Hepatocyte (in vitro differentiated cells): Measurements from ENCODE around the gene AGGF1. TPM values are rescaled to one million over a fixed set of nuclear protein-coding genes. Genes with fewer than 3 reads are reported as not detected.

Source experiments
- DNase-seq: peaks from one replicate; pipeline ENCODE4 v3.0.0-alpha.2; 2016; ENCODE audit warnings: low spot score
- H2AFZ ChIP-seq: fragments of 200-600 bp; sonication (generic); 2 replicates; pipeline ENCODE4 v1.6.0; 2016; ENCODE audit warnings: antibody characterized with exemption, mild to moderate bottlenecking
- H3K27ac ChIP-seq: fragments of 200-600 bp; sonication (generic); 2 replicates; pipeline ENCODE4 v1.5.1; 2016; ENCODE audit warnings: mild to moderate bottlenecking
- H3K27me3 ChIP-seq: fragments of 200-600 bp; sonication (generic); 2 replicates; pipeline ENCODE4 v1.6.1; 2016
- H3K36me3 ChIP-seq: fragments of 200-600 bp; sonication (generic); replicated peaks from 2 replicates; pipeline ENCODE4 v1.5.1; 2016; ENCODE audit warnings: low read depth; ENCODE audit not compliant: insufficient read depth
- H3K4me1 ChIP-seq: fragments of 200-600 bp; sonication (generic); 2 replicates; pipeline ENCODE4 v1.5.1; 2016; ENCODE audit warnings: mild to moderate bottlenecking, moderate library complexity; ENCODE audit not compliant: insufficient read depth
- H3K4me2 ChIP-seq: fragments of 200-600 bp; sonication (generic); 2 replicates; pipeline ENCODE4 v1.6.0; 2016
- H3K4me3 ChIP-seq: fragments of 200-600 bp; sonication (generic); 2 replicates; pipeline ENCODE4 v1.5.1; 2016; ENCODE audit warnings: mild to moderate bottlenecking
- H3K79me2 ChIP-seq: fragments of 200-600 bp; sonication (generic); 2 replicates; pipeline ENCODE4 v1.6.0; 2017; ENCODE audit warnings: mild to moderate bottlenecking
- H3K9me2 ChIP-seq: fragments of 200-600 bp; sonication (generic); replicated peaks from 2 replicates; pipeline ENCODE4 v1.6.0; 2017; ENCODE audit warnings: mild to moderate bottlenecking; ENCODE audit not compliant: insufficient read depth
- H3K9me3 ChIP-seq: fragments of 200-600 bp; sonication (generic); 2 replicates; pipeline ENCODE4 v1.5.1; 2016; ENCODE audit warnings: low read depth, mild to moderate bottlenecking
- H4K20me1 ChIP-seq: fragments of 200-600 bp; sonication (generic); 2 replicates; pipeline ENCODE4 v1.6.0; 2016; ENCODE audit warnings: mild to moderate bottlenecking; ENCODE audit not compliant: insufficient read depth, poor library complexity, severe bottlenecking
- CTCF ChIP-seq: fragments of 200-600 bp; sonication (generic); IDR thresholded peaks from 2 replicates; pipeline ENCODE4 v1.5.1; 2016; ENCODE audit warnings: antibody characterized with exemption, mild to moderate bottlenecking; ENCODE audit not compliant: poor library complexity
- EZH2 ChIP-seq: fragments of 200-600 bp; sonication (generic); IDR thresholded peaks from 2 replicates; pipeline ENCODE4 v1.6.1; 2016; ENCODE audit warnings: antibody characterized with exemption, mild to moderate bottlenecking, borderline replicate concordance
- EZH2phosphoT487 ChIP-seq: fragments of 200-600 bp; sonication (generic); IDR thresholded peaks from one replicate; pipeline ENCODE4 v1.6.1; 2018; ENCODE audit warnings: antibody characterized with exemption, mild to moderate bottlenecking, low read depth, moderate library complexity; ENCODE audit not compliant: unreplicated experiment, severe bottlenecking
- WGBS: methylation state at CpG from one replicate; pipeline ENCODE4 v1.1.6; 2016; ENCODE audit warnings: low lambda C conversion rate; ENCODE audit errors: missing lambda C conversion rate; 5-methylcytosine and 5-hydroxymethylcytosine counted together
- polyA plus RNA-seq: library from polyadenylated mRNA; unstranded; fragments of >200 nt; fragmentation: Nextera tagmentation; extraction: Ambion mirVana; gene quantifications from 2 replicates; pipeline ENCODE4 v1.2.1, GENCODE V29; 2016
- total RNA-seq: library from RNA; depleted of rRNA; stranded (reverse); fragments of >200 nt; gene quantifications from 2 replicates; pipeline ENCODE4 v1.2.3, GENCODE V29; 2014

Gene AGGF1
- total and polyA plus RNA-seq, 2 experiments from 2014 or later, result 17.3 to 32.0 TPM

DNA sequence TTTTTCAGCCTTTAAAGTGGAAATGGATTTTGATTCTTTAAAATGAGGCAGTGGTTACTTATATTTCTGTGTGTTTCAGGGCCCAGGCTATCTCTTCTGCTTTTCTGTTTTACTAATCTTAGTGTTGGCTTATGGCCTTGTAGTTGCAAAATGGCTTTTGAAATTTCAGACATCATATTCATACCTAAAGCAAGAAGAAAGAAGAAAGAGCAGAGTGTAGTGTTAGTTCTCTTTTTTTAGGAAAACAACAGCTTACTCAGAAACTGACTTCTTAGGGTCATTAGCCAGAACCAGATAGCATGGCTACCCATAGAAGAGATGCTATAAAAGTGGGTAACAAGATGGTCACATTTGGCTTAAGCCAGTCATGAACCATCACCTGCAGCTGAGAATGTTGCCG lies 36.0 kb downstream of the AGGF1 start:
- no peak overlapping the region for H3K4me2 ChIP-seq

GRCh38 chr5:77066823-77067442 lies 36.7 kb downstream of the AGGF1 start:
- no peaks in the 10 kb centered on the region for H3K9me2 ChIP-seq
- no peaks in the 10 kb centered on the region for H3K27me3 ChIP-seq
- WGBS, result 50% methylated on average over 1 of the region's 1 CpG
- H2AFZ ChIP-seq, result no peak overlapping the region
- H4K20me1 ChIP-seq, result no peaks in the 10 kb centered on the region
- no peaks in the 10 kb centered on the region for H3K79me2 ChIP-seq
- DNase-seq, result no peak
- H3K36me3 ChIP-seq, result peaks cover 9% of the 10 kb centered on the region
- no peak for TF ChIP-seq CTCF
- no peak for TF ChIP-seq EZH2phosphoT487
- no peak for TF ChIP-seq EZH2
- no peak overlapping the region for H3K27ac ChIP-seq
- no peak overlapping the region for H3K4me3 ChIP-seq
- no peaks in the 10 kb centered on the region for H3K9me3 ChIP-seq
- no peak overlapping the region for H3K4me2 ChIP-seq
- H3K4me1 ChIP-seq, result peaks cover 7% of the 10 kb centered on the region

More for the DNA sequence above, 36.0 kb downstream of the AGGF1 start:
- Histone ChIP-seq H3K79me2 (no peaks in the 10 kb centered on the region), H3K27me3 (no peaks in the 10 kb centered on the region), H2AFZ (no peak overlapping the region), H3K36me3 (peaks cover 9% of the 10 kb centered on the region), H3K4me3 (no peak overlapping the region), H3K9me2 (no peaks in the 10 kb centered on the region), H3K4me1 (peaks cover 9% of the 10 kb centered on the region), H3K9me3 (no peaks in the 10 kb centered on the region), H3K27ac (no peak overlapping the region), H4K20me1 (no peaks in the 10 kb centered on the region)
- TF ChIP-seq EZH2, result no peak
- TF ChIP-seq CTCF, result no peak
- no peak for TF ChIP-seq EZH2phosphoT487
- WGBS, result 96% methylated on average over 1 of the region's 1 CpG
- no peak for DNase-seq

DNA sequence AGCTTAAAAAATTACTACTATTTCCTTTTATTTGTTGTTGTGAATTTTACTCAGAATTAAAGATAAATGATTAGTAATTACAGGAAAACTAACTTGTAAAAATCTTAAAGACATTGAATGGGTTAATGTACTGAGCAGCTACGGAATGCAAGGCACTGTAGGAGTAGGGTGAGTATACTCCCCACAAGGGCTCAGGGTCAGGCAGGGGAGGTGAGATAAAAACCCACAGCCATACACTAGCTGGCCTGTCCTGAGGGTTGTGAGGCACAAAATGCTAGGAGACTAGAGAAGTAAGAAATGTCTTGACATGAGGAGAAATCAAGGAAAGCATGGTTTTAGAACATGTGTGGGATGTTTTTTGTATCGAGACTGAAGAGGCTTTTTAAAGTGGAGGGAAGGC lies 43.5 kb downstream of the AGGF1 start:
- Histone ChIP-seq H3K4me3 (no peak overlapping the region), H3K27me3 (no peaks in the 10 kb centered on the region), H3K4me1 (peaks cover 7% of the 10 kb centered on the region), H3K79me2 (peaks cover 14% of the 10 kb centered on the region), H3K4me2 (no peak overlapping the region), H3K36me3 (no peaks in the 10 kb centered on the region), H3K9me2 (no peaks in the 10 kb centered on the region), H4K20me1 (peaks cover 21% of the 10 kb centered on the region), H3K27ac (no peak overlapping the region), H2AFZ (no peak overlapping the region), H3K9me3 (no peaks in the 10 kb centered on the region)
- DNase-seq, result no peak
- TF ChIP-seq EZH2phosphoT487 (no peak), CTCF (no peak), EZH2 (no peak)
- WGBS, result 79% methylated on average over 2 of the region's 2 CpGs
